ENCODE results near the gene SPRR4. TPM values are rescaled to one million over a fixed set of nuclear protein-coding genes. Genes with fewer than 3 reads are reported as not detected.

SPRR4 gene
- total RNA-seq, 1 experiment from 2014 or later = not detected

- intact Hi-C loops (cut with micrococcal nuclease; ENCODE audit: unreplicated experiment) = no loop called here
- no peaks in the 10 kb centered on the region for H3K4me1 ChIP-seq (ENCODE audit: control insufficient read depth, insufficient read depth, low read length)
- TF ChIP-seq TCF7L2 (IDR thresholded peaks at IDR 0.05; ENCODE audit: low read depth, low read length) (no peak), POLR2AphosphoS5 (IDR thresholded peaks at IDR 0.05; ENCODE audit: low read depth, low read length) (no peak), SIN3A (IDR thresholded peaks at IDR 0.05; ENCODE audit: borderline replicate concordance, insufficient read depth, low read depth, low read length) (no peak), REST (IDR thresholded peaks at IDR 0.05; ENCODE audit: insufficient read depth in 1 of 2, low read depth in 2 of 2, low read length in 1 of 2) (no peak)
- TF ChIP-seq, protein P1, sequence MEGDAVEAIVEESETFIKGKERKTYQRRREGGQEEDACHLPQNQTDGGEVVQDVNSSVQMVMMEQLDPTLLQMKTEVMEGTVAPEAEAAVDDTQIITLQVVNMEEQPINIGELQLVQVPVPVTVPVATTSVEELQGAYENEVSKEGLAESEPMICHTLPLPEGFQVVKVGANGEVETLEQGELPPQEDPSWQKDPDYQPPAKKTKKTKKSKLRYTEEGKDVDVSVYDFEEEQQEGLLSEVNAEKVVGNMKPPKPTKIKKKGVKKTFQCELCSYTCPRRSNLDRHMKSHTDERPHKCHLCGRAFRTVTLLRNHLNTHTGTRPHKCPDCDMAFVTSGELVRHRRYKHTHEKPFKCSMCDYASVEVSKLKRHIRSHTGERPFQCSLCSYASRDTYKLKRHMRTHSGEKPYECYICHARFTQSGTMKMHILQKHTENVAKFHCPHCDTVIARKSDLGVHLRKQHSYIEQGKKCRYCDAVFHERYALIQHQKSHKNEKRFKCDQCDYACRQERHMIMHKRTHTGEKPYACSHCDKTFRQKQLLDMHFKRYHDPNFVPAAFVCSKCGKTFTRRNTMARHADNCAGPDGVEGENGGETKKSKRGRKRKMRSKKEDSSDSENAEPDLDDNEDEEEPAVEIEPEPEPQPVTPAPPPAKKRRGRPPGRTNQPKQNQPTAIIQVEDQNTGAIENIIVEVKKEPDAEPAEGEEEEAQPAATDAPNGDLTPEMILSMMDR (IDR thresholded peaks at IDR 0.05) = no peak
- POLR2A ChIA-PET = no interaction called here
- in situ Hi-C loops (cut with HindIII; ENCODE audit: low pct_unique_long_range_greater_than_20kb, low sequenced_read_pairs) = no loop called here
- no peaks in the 10 kb centered on the region for H3K36me3 ChIP-seq (ENCODE audit: control insufficient read depth, insufficient read depth, low read length)
- H3K27me3 ChIP-seq (ENCODE audit: control insufficient read depth, insufficient read depth, low read length) = no peaks in the 10 kb centered on the region; the same call in 1 of the 2 replicates
- H3K27ac ChIP-seq (ENCODE audit: low read length) = no peak overlapping the region
- DNase-seq (ENCODE audit: low read depth, low spot score) (no peak), ATAC-seq (no peak)
- BruUV-seq (replicated peaks) = no TSS peak
- CTCF ChIA-PET = no interaction called here
- H3K4me3 ChIP-seq (ENCODE audit: low read depth in 2 of 2, low read length in 2 of 2) = no peak overlapping the region
- no peaks in the 10 kb centered on the region for H3K9me3 ChIP-seq (ENCODE audit: control insufficient read depth, insufficient read depth, low read depth, low read length)
These were observed 1.4 kb upstream of the SPRR4 start for GRCh38 chr1:152969036-152969435.

GRCh38 chr1:152972196-152972886 is 1.9 kb downstream of the SPRR4 start:
- CTCF ChIA-PET = no interaction called here
- no peaks in the 10 kb centered on the region for H3K4me1 ChIP-seq (ENCODE audit: control insufficient read depth, insufficient read depth, low read length)
- no peak for ATAC-seq

More at GRCh38 chr1:152972196-152972886, 1.9 kb downstream of the SPRR4 start:
- BruUV-seq (replicated peaks) = no TSS peak
- Histone ChIP-seq H3K27me3 (ENCODE audit: control insufficient read depth, insufficient read depth, low read length) (no peaks in the 10 kb centered on the region), H3K4me3 (ENCODE audit: low read depth in 2 of 2, low read length in 2 of 2) (no peak overlapping the region), H3K27ac (ENCODE audit: low read length) (no peak overlapping the region), H3K36me3 (ENCODE audit: control insufficient read depth, insufficient read depth, low read length) (no peaks in the 10 kb centered on the region), H3K9me3 (ENCODE audit: control insufficient read depth, insufficient read depth, low read depth, low read length) (no peaks in the 10 kb centered on the region)
- POLR2A ChIA-PET = no interaction called here
- DNase-seq (ENCODE audit: low read depth, low spot score) = no peak
- in situ Hi-C loops (cut with HindIII; ENCODE audit: low pct_unique_long_range_greater_than_20kb, low sequenced_read_pairs) (no loop called here), intact Hi-C loops (cut with micrococcal nuclease; ENCODE audit: unreplicated experiment) (no loop called here)
- TF ChIP-seq REST (IDR thresholded peaks at IDR 0.05; ENCODE audit: insufficient read depth in 1 of 2, low read depth in 2 of 2, low read length in 1 of 2) = no peak
- TF ChIP-seq, protein P1 (IDR thresholded peaks at IDR 0.05) = no peak
- TF ChIP-seq SIN3A (IDR thresholded peaks at IDR 0.05; ENCODE audit: borderline replicate concordance, insufficient read depth, low read depth, low read length) = no peak
- no peak for TF ChIP-seq TCF7L2 (IDR thresholded peaks at IDR 0.05; ENCODE audit: low read depth, low read length)
- no peak for TF ChIP-seq POLR2AphosphoS5 (IDR thresholded peaks at IDR 0.05; ENCODE audit: low read depth, low read length)
